ENCODE measurements around the gene MYRIP.

GRCh38 chr3:40190056-40190455 lies 380.6 kb downstream of the MYRIP start:
- TF ChIP-seq CTCF (conservative IDR thresholded peaks at IDR 0.05; ENCODE audit: low read depth, low read length) (no peak), RCOR1 (IDR thresholded peaks at IDR 0.05; ENCODE audit: insufficient replicate concordance, low read length) (no peak), MXI1 (IDR thresholded peaks at IDR 0.05; ENCODE audit: borderline replicate concordance, low read depth, low read length) (no peak), POLR2A (IDR thresholded peaks at IDR 0.05; ENCODE audit: low read depth, low read length) (no peak), CEBPB (IDR thresholded peaks at IDR 0.05; ENCODE audit: low read depth, low read length) (no peak), USF2 (IDR thresholded peaks at IDR 0.05; ENCODE audit: low read depth, low read length) (no peak)
